COLO829 (cell line): ENCODE data around the gene PDE3B.

Experiments used
- DNase-seq: peaks from one replicate; pipeline ENCODE4 v3.0.0; 2012; ENCODE audit warnings: low spot score

The PDE3B gene

DNA sequence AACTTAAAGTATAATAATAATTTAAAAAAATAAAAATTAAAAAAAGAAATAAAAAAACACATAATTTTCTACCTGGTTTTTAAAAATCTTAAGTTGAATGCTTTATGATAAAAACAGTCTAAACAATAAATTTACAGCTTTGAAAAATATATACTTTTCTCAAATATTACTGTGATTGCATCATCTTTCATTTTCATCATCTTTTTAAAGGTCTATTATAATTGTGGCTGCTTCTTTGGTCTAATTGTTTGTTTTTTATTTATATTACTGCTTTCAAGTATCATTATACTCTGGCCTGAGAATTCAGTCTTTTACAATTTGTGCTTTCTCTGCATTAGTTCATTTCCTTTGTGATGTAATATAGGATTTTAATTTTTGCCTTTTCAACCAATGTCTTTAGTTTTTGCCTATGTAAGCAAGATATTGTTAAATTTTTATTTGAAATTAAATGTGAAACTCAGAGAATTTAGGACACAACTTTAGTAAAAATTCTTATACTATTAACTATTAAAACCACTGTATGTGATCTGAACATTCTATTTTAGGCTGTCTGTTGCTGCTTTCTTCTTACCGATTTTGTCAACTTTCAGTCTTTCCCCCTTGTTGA, 241.2 kb downstream of the PDE3B start:
- no peak for DNase-seq

DNA sequence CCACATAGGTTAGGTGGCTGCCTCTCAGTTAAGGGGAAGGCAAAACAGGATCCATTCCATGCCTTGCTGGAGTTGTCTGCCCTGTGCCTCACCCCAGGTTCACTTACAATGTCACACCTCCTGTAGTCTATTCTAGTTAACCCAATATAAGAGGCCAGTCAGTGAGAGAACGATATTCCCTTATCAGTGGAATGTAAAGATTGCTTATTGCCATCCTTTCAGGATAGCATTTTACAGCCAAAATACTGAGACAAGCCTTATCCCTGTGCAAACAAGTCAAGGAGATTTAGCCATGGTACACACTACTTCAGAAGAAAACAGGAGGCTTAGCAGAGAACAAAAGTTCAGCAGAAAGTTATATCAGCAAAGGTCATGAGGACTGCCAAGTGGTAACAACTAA, 242.9 kb downstream of the PDE3B start:
- DNase-seq, result no peak

DNA sequence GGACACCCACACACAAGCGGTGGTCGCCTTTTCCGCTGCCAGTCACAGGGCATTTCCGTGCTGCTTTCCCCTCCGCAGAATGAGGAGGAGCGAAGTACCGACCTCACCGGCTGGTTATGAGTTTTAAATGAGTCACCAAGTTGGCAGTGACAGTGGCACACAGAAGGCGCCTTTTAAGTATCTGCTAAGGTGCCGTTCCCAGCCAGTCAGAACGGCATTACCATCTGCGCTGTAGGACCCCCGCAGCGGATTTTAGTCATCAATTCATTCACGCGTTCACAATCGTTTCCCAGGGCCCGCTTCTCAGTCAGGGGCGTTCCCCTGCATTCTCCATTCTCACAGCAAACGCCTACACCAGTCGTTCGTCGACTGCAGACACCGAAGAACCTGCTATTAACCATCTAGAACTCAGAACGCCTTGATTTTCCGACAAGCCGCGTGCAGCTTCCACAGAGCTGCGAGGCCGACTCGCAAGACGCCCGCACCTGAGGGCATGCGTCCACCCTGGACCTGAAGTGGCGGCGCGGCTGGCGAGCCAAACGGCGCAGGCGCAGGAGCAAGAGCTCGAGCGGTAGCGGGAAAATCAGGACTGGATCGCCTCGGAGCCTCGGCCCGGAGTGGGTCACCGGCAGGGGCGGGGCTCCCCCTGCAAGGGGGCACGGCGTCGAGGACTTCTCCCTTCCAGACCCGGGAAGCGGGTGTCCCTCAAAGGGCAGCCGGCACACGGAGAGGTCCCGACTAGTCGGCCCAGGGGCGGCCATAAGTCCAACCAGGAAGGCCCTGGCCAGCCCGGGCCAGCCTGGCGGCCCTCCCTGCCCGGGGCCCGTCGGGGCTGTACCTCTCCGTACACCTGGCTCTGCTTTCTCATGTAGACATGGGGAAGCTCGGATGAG, 247.8 kb downstream of the PDE3B start:
- DNase-seq, result peak; percentile 81

DNA sequence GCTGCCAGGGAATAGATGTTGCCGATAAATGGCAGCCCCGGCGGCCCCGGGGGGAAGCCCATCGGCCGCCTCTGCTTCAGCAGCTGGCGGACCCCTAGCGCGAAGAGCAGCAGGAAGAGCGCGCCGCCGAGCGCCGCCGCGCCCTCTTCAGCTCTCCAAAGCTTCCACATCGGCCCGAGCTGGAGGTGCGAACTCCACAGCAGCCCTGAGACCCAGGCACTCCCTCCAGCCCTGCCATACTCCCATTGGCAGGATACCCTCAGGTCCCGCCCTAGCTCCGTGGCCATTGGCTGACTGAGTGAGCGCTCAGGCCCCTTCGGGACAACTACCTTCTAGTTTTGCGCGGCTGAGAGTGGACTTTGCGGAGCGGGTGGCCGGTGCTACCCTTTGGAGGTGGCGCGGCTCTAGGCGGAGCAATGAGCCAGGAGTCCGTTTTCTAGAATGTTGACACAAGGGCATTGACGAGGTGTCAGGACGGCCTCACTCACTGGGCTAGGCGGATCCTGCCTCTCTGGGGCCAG, 248.5 kb downstream of the PDE3B start, which contains the start of gene CYP2R1:
Gene CYP2R1 (minus strand): TSS at position 196 of the 521 bp plus-strand sequence. CDS start 26 bp downstream, at position 170.
- DNase-seq, result peak; percentile 91

DNA sequence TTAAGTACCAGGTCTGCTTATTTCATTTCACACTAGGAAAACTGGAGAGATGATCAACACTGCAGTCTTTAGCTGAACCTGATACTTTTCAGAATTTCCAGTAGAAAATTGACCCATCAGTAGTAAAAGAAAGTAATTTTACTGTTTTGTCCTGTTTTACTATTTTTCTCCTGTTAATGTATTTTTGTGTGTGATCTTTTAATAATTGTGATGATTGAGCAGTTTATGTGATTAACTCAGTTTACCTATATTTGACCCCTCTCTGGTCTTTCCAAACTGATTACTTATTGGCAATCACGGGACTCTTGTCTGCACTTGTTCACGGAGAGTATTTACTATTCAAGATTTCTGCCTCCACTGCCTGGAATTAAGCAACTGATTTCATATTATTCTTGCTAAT, 249.0 kb downstream of the PDE3B start:
- no peak for DNase-seq

DNA sequence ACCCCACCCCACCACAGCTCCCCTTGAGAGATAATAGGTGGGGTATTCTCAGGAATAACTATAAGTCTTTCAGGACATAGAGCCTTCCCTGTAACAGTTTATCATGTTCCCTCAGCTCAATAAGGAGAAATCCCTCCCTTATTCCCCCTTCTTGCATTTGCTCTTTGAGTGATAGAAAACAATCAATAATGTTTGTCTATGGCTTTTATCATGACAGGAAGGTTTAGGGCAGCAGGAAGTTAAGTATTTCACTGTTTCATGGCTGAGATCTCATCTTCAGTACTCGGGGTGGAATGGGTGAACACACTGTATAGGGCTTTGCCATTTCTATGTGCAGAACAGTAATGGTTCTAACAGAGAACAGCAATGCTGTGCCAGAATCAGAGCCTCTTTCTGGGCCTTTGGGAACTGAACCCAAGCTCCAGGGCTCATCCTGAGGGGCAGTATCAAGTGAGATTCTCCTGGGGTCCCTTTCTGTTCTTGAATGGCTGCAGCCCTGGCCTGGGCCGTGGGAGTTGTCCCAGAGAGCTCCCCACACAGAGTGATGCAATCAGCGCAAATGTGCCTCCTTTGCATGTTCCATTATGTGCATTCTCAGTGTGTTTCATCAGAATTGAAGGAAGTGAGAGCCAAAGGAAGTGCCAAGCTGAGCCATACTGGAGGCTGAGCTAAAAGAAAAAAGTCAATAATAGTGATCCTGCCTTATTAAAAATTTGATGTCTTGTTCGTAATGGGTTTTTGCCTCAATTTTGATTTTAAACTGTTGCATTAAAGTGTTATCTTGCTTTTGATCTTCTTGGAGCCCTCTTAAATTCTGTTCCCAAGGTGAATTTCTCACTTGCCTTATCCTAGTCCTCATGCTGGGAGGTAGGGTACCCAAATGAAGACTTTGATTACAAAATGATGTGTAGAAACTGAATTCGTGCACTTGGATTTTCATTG, 251.3 kb downstream of the PDE3B start:
- DNase-seq, result no peak

DNA sequence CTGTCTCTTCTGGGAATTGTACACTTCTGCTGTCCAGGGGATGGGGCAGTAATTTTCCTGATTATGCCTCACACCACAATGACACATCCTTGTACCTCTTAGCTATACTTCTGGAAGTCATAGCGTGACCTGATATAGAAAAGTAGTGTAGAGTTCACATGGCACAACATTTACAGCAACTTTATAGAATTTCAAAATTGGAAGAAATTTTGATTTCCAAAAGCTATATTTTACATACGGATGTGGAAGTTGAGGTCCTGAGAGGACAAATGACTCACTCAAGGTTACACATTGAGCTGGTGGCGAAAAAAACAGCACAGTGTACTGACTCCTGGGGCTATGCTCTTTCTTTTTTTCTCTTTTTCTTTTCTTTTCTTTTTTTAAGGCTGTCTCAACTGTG, 254.8 kb downstream of the PDE3B start:
- DNase-seq, result no peak

DNA sequence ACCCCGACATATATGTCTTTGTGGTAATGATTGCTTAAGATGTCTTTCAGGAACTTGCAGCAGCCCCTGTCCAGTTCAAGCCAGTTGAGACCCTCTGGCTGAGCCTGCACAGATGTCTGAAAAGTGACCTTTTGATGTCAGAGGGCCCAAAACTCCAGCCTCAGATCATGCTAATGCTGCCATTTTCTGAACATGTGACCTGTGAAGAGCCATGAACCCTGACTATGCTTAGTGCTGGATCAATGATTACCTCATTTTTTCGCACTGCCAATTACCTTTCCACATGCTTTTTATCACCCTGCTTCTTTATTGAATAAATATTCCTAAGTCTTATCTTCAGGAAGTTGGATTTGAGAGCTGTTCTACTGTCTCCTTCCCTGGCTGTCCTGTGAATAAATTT, 255.3 kb downstream of the PDE3B start:
- no peak for DNase-seq

DNA sequence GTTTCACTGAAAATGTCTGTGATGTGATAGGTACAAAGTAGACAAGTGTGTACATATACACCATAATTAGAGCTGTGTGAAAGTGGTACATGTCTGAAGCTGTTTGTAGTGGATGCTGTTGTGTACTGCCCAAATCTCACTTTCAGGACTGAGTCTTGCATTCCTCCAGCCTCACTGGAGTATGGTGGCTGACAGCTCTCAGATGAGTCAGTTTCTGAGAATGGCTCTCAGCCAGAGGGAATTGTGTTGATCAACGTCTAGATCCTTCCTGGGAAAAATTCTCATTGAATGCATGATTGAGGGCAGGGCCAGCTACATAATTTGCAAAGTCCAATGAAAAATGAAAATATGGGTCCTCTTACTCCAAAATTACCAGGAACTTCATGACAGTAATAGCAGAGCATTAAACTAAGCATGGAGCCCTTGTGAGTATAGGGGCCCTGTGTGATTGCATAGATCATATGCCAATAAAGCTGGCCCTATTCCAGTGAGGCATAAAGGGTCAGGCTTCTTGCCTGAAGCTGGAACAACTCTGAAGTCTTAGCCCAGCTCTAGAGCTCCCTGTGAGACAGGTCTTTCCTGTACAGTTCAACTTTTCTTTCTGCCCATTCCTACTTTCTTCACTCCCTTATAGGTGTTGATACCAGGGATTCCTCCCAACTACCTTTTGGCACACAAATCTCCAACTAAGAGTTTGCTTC, 259.2 kb downstream of the PDE3B start:
- DNase-seq, result peak; percentile 35

DNA sequence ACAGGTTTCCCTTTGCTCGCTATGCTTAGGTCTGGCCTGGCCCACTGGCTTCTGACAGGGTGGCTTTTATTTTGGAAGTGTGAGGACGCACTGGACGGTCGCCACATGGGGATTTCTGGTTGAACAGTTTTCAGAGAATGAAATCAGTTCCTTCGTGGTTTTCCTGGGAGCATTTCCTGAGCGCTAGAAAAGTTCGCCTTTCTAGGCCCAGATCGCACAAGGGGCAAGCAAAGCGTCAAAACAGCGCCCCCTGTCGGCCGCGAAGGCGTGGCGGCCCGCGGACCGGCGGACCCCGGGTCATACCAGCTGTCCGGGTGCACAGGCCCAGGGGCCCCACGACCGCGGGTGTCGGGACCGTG, 261.1 kb downstream of the PDE3B start:
- DNase-seq, result no peak

DNA sequence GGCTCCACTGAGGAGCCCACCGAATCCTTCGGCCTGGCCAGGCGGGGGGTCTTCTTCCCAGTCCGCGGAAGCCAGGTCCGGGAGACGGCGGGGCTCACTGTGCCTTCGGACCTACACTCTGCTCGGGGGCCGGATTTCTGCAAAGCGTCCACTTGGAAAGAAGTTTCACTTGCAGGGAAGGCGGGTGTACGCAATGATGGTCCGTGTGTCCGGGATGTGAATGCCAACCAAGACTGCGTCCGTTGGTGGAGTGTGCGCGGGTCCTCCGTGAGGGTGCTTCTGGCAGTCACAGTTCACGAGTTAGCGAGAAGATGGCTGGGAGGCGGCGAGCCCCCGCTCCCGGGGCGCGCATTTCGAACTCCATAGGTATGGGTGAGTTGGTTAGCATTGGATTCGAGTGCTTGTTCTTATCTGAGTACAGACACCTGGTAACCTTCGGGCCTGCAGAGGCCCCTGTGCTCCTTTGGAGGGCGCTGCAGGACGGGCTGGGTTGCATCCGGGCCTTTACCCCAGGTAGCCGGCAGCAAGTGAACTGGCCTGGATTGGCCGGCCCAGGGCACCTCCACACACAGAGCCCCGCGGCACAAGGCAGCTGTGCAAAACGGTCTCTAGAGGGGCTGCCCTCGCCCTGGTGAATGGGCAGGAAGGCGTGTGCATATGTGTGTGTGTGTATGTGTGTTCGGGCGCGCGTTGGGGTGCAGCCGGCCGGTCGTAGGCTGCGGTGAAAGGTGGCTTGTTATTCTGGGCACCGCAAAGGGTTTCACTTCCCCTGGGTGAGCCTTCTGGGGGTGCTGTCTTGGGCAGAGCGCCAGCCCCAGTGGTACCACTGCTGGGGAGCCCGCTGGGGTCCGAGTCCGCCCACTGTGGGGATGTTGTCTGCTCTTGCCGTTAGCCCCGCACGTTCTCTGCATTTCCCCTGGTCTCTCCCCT, 261.8 kb downstream of the PDE3B start:
- no peak for DNase-seq

DNA sequence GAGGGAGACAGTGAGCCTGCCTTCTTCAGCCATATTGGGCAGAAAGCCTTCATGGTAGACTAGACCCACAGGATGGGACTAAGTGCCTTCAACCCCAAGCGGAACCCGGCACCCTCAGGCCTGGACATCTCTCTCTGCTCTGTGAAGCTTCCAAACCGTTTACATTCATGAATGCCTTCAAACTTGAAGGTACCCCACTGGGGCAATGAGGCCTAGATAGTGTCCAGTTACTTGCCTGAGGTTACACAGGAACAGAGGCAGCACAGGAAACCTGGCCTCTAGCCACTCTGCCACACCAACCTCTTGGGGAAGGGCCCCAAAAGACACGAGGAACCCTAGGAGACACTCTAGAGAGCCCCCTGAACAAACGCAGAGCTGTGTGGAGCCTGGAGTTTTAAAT, 263.0 kb downstream of the PDE3B start:
- no peak for DNase-seq

DNA sequence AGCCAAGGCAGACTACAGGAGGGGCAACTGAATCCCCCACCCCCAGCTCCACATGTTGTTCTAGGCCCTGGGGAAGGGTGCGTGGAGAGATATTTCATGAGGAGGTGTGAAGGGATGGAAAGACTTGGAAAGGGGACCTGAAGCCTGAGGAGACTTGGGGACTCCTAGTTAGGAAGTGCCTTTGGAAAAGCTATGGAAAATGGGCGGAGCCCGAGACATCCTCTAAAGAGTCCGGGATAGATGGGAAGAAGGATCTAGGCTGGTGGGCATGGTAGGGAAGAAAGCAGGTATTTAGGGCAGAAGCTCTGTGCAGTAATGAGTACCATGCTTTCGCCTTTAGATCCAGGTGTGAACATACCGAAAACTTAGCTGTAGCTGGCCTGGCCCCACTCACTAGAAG, 263.4 kb downstream of the PDE3B start:
- no peak for DNase-seq

DNA sequence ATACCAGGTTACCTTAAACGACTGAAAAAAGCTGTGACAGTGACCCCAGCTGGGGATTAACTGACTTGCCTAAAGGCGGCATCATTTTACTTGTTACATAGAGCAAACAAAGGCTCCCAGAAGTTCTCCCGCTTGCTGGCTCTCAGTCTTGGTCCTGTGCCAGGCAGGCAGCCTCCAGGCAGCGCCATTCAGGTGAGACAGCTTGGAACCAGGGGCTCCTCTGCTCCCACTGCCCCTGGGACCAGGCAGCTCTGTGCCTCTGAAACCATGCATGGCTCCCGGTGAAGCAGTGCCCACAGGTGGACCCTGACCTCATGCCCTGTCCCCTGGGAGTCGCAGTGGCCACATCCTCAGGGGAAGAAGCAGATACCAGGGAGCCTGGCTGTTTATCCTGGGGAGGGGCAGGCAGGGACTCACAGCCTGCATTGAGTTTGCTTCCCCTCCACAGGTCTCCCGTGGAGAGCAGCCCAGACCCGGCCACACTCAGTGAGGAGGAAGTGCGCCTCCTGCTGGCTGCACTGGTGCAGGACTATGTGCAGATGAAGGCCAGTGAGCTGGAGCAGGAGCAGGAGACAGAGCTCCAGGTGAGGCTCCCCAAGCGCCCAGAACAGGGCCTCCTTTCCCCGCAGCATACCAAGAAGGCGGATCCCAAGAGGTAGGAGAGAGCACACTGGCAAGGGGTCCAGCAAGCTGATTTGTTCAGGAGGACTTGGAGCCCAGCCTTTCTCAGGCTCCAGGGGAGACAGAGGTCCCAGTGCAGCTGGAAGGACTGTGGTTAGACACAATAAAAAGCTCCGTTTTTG, 264.0 kb downstream of the PDE3B start:
- no peak for DNase-seq

DNA sequence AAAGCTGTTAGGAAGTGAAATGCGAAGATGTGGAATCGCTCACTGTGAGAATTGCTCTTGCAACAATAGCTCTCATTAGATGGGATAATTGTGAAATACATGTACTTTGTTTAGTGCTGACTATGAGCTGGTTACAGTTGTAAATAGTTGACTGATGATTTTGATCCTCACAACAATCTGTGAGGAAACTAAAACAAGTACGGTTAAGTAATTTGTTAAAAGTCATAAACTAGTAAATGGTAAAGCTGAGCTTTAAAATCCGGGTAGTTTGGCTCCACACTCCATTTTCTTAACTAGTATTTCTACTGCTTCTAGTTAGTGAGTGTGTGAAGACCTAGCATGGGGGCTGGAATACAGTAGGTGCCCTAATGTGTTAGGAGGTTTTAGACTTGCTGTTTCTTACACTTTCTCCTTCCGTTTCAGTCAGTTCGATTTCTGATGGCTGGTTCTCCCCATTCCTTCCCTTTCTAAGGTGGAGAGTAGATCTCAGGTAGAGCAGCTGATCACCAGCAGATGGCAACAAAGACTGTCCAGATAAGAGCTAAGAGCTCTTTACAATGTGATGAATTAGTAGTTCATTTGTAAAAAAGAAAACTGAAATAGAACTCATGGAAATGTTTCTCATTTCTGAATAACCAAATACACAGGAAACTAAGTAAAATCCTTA, 264.7 kb downstream of the PDE3B start:
- peak; percentile 35 for DNase-seq

DNA sequence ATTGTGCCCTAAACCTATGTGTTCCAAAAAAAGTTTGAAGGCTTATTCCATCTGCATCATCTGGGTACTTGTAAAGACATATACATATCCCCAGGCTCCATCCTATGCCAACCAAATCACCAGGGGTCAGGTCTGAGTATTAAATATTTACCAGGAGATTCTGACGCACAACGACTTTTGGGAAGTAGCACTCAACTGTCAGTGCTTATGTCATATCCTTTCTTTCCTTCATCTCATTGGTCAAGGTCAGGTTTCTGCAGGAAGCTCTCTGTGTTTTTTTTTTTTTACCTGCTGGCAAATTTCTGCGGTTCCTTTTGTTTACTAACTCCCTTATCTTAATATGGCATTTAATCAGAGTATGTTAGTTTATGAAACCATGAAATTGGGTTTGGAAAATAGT, 270.9 kb downstream of the PDE3B start:
- DNase-seq, result no peak

DNA sequence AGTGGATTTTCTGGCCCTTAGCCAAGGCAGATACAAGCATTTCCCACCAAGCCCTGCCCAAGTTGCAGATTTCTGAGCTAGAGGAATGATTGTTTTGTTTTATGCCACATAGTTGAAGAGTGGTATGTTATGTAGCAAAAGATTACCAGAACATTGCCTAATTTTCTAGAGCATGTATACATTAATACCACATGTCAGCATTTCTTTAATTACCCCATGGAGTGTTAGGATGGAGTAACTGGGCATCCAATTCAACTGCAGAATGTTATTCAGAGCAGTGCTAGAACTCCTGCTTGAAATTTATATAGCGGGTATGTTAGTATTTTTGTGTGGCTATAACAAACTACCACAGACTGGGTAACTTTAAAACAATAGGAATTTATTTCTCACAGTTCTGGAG, 272.8 kb downstream of the PDE3B start:
- DNase-seq, result no peak
